ENCODE data around the gene TMEM175. TPM values are rescaled to one million over a fixed set of nuclear protein-coding genes. Genes with fewer than 3 reads are reported as not detected.
A peak's percentile ranks its signal among the peaks of the same experiment; 100 is the strongest.

The TMEM175 gene
- total RNA-seq, 2 experiments from 2014 or later = 13.9 to 15.8 TPM

- Mint-ChIP-seq H3K36me3 (ENCODE audit: low read depth) (peaks cover 21% of the 10 kb centered on the region), H3K4me3 (no peak overlapping the region), H3K4me1 (ENCODE audit: low read depth) (peaks cover 2% of the 10 kb centered on the region), H3K27me3 (ENCODE audit: low read depth) (no peaks in the 10 kb centered on the region), H3K27ac (no peak overlapping the region), H3K9me3 (peaks cover 5% of the 10 kb centered on the region)
- intact Hi-C loops (cut with micrococcal nuclease) = no loop called here
- CTCF ChIA-PET = no interaction called here
- DNase-seq = no peak
Observed at GRCh38 chr4:903066-904046, 28.9 kb upstream of the TMEM175 start.

- no peaks in the 10 kb centered on the region for H3K27me3 Mint-ChIP-seq (ENCODE audit: low read depth)
- H3K9me3 Mint-ChIP-seq = peaks cover 5% of the 10 kb centered on the region
- H3K36me3 Mint-ChIP-seq (ENCODE audit: low read depth) = peaks cover 14% of the 10 kb centered on the region
- CTCF ChIA-PET = no interaction called here
- peaks cover 2% of the 10 kb centered on the region for H3K4me1 Mint-ChIP-seq (ENCODE audit: low read depth)
- H3K27ac Mint-ChIP-seq = no peak overlapping the region
- no peak overlapping the region for H3K4me3 Mint-ChIP-seq
- intact Hi-C loops (cut with micrococcal nuclease) = no loop called here
- DNase-seq = no peak
Observed at GRCh38 chr4:905485-906338, 26.5 kb upstream of the TMEM175 start.

- no peak for DNase-seq
- H3K27me3 Mint-ChIP-seq (ENCODE audit: low read depth) = no peaks in the 10 kb centered on the region
- peaks cover 5% of the 10 kb centered on the region for H3K9me3 Mint-ChIP-seq
- no peak overlapping the region for H3K4me3 Mint-ChIP-seq
- H3K36me3 Mint-ChIP-seq (ENCODE audit: low read depth) = peaks cover 16% of the 10 kb centered on the region
- H3K4me1 Mint-ChIP-seq (ENCODE audit: low read depth) = peaks cover 2% of the 10 kb centered on the region
- intact Hi-C loops (cut with micrococcal nuclease) = no loop called here
- CTCF ChIA-PET = no interaction called here
- peak overlapping the region; percentile 46 for H3K27ac Mint-ChIP-seq
Observed at GRCh38 chr4:906339-907102, 25.7 kb upstream of the TMEM175 start.

- DNase-seq = no peak
- Mint-ChIP-seq H3K4me1 (ENCODE audit: low read depth) (peaks cover 2% of the 10 kb centered on the region), H3K36me3 (ENCODE audit: low read depth) (peaks cover 18% of the 10 kb centered on the region), H3K27me3 (ENCODE audit: low read depth) (no peaks in the 10 kb centered on the region), H3K4me3 (no peak overlapping the region), H3K9me3 (peaks cover 5% of the 10 kb centered on the region), H3K27ac (no peak overlapping the region)
- intact Hi-C loops (cut with micrococcal nuclease) = no loop called here
- CTCF ChIA-PET = no interaction called here
Observed at GRCh38 chr4:907103-907400, 25.2 kb upstream of the TMEM175 start.

- Mint-ChIP-seq H3K27me3 (ENCODE audit: low read depth) (no peaks in the 10 kb centered on the region), H3K27ac (no peak overlapping the region), H3K9me3 (peaks cover 5% of the 10 kb centered on the region), H3K36me3 (ENCODE audit: low read depth) (peaks cover 16% of the 10 kb centered on the region), H3K4me1 (ENCODE audit: low read depth) (no peaks in the 10 kb centered on the region), H3K4me3 (no peak overlapping the region)
- CTCF ChIA-PET = no interaction called here
- intact Hi-C loops (cut with micrococcal nuclease) = no loop called here
- DNase-seq = no peak
Observed at GRCh38 chr4:907691-908425, 24.4 kb upstream of the TMEM175 start.

- H3K4me3 Mint-ChIP-seq = no peak overlapping the region
- H3K9me3 Mint-ChIP-seq = peaks cover 5% of the 10 kb centered on the region
- H3K27ac Mint-ChIP-seq = no peak overlapping the region
- CTCF ChIA-PET = no interaction called here
- no peaks in the 10 kb centered on the region for H3K4me1 Mint-ChIP-seq (ENCODE audit: low read depth)
- H3K36me3 Mint-ChIP-seq (ENCODE audit: low read depth) = peaks cover 14% of the 10 kb centered on the region
- intact Hi-C loops (cut with micrococcal nuclease) = no loop called here
- no peaks in the 10 kb centered on the region for H3K27me3 Mint-ChIP-seq (ENCODE audit: low read depth)
- no peak for DNase-seq
Observed at GRCh38 chr4:909131-909571, 23.1 kb upstream of the TMEM175 start.

GRCh38 chr4:909821-910220 lies 22.4 kb upstream of the TMEM175 start:
- peaks cover 13% of the 10 kb centered on the region for H3K36me3 Mint-ChIP-seq (ENCODE audit: low read depth)
- no peak overlapping the region for H3K4me3 Mint-ChIP-seq
- H3K27ac Mint-ChIP-seq = no peak overlapping the region
- H3K27me3 Mint-ChIP-seq (ENCODE audit: low read depth) = no peaks in the 10 kb centered on the region
- no peak for DNase-seq
- H3K4me1 Mint-ChIP-seq (ENCODE audit: low read depth) = peaks cover 2% of the 10 kb centered on the region
- intact Hi-C loops (cut with micrococcal nuclease) = no loop called here
- CTCF ChIA-PET = no interaction called here
- H3K9me3 Mint-ChIP-seq = peaks cover 5% of the 10 kb centered on the region

GRCh38 chr4:910366-911091 lies 21.7 kb upstream of the TMEM175 start:
- H3K36me3 Mint-ChIP-seq (ENCODE audit: low read depth) = peaks cover 10% of the 10 kb centered on the region
- no peaks in the 10 kb centered on the region for H3K27me3 Mint-ChIP-seq (ENCODE audit: low read depth)
- peaks cover 4% of the 10 kb centered on the region for H3K9me3 Mint-ChIP-seq
- H3K27ac Mint-ChIP-seq = no peak overlapping the region
- peaks cover 9% of the 10 kb centered on the region for H3K4me1 Mint-ChIP-seq (ENCODE audit: low read depth)
- no peak for DNase-seq
- CTCF ChIA-PET = no interaction called here
- intact Hi-C loops (cut with micrococcal nuclease) = no loop called here
- H3K4me3 Mint-ChIP-seq = no peak overlapping the region

GRCh38 chr4:911221-911751 lies 21.0 kb upstream of the TMEM175 start:
- CTCF ChIA-PET = no interaction called here
- Mint-ChIP-seq H3K9me3 (no peaks in the 10 kb centered on the region), H3K36me3 (ENCODE audit: low read depth) (peaks cover 7% of the 10 kb centered on the region), H3K27me3 (ENCODE audit: low read depth) (no peaks in the 10 kb centered on the region), H3K4me1 (ENCODE audit: low read depth) (peaks cover 17% of the 10 kb centered on the region), H3K27ac (no peak overlapping the region), H3K4me3 (no peak overlapping the region)
- intact Hi-C loops (cut with micrococcal nuclease) = no loop called here
- no peak for DNase-seq

GRCh38 chr4:911871-912490 lies 20.3 kb upstream of the TMEM175 start:
- Mint-ChIP-seq H3K27me3 (ENCODE audit: low read depth) (no peaks in the 10 kb centered on the region), H3K36me3 (ENCODE audit: low read depth) (peaks cover 4% of the 10 kb centered on the region), H3K27ac (no peak overlapping the region), H3K4me1 (ENCODE audit: low read depth) (peaks cover 24% of the 10 kb centered on the region), H3K9me3 (no peaks in the 10 kb centered on the region), H3K4me3 (no peak overlapping the region)
- intact Hi-C loops (cut with micrococcal nuclease) = no loop called here
- DNase-seq = no peak
- CTCF ChIA-PET = no interaction called here
